Measurements from ENCODE around the gene MCUB.

DNA sequence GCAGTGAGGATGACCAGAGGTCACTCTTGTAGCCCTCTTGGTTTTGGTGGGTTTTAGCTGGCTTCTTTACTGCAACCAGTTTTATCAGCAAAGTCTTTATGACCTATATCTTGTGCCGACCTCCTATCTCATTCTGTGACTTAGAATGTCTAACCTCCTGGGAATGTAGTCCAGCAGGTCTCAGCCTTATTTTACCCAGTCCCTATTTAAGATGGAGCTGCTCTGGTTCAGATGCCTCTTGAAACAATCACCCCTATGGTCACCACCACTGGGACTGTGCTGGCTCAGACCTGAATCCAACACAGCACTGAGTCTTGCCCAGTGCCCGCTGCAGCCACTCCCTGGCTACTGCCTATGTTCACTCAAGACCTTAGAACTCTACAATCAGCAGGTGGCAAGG lies 49.4 kb downstream of the MCUB start:
- TF ChIP-seq EZH2 (IDR thresholded peaks at IDR 0.05; ENCODE audit: insufficient read depth, poor library complexity, severe bottlenecking) (no peak), EZH2phosphoT487 (IDR thresholded peaks at IDR 0.05; ENCODE audit: insufficient read depth, low read depth) (no peak)

All from GM23248 (cell line).